Natural killer cell (primary cell): Measurements from ENCODE around the gene ERVFRD-1. TPM values are rescaled to one million over a fixed set of nuclear protein-coding genes. Genes with fewer than 3 reads are reported as not detected.

Source experiments
- ATAC-seq, 3 donors: fragments of 150-1000 bp in 2 of 3; fragments of 200-7000 bp in 1 of 3; cut with Tn5 transposase; 1 replicate in 1 of 3; 2 replicates in 2 of 3; pipeline ENCODE4 v1.10.0; 2021; ENCODE audit warnings: mild to moderate bottlenecking in 2 of 3, moderate library complexity in 2 of 3
- DNase-seq, 2 donors: peaks; one replicate each; pipeline versions ENCODE4 v3.0.0 to v3.0.0-alpha.2; 2013 to 2021; ENCODE audit warnings: mixed read lengths in 1 of 2
- H3K27ac ChIP-seq: one replicate; pipeline ENCODE4 v1.5.1; 2013; ENCODE audit warnings: mild to moderate bottlenecking, low read length
- H3K27me3 ChIP-seq: one replicate; pipeline ENCODE4 v1.6.1; 2013; ENCODE audit warnings: low read length; ENCODE audit not compliant: control insufficient read depth, insufficient read depth
- H3K36me3 ChIP-seq: one replicate; pipeline ENCODE4 v1.6.1; 2013; ENCODE audit warnings: low read length; ENCODE audit not compliant: control insufficient read depth, insufficient read depth
- H3K4me1 ChIP-seq: one replicate; pipeline ENCODE4 v1.6.1; 2013; ENCODE audit warnings: low read length; ENCODE audit not compliant: control insufficient read depth, insufficient read depth
- H3K4me3 ChIP-seq: one replicate; pipeline ENCODE4 v1.5.1; 2013; ENCODE audit warnings: low read length
- H3K9me3 ChIP-seq: one replicate; pipeline ENCODE4 v1.6.1; 2013; ENCODE audit warnings: low read length; ENCODE audit not compliant: control insufficient read depth, insufficient read depth
- H3K27ac Mint-ChIP-seq, 2 donors: one replicate each; pipeline ENCODE4 v1.8.0; 2022; ENCODE audit warnings: mild to moderate bottlenecking in 2 of 2, mixed read lengths in 2 of 2, moderate library complexity in 1 of 2
- H3K27me3 Mint-ChIP-seq, 2 donors: one replicate each; pipeline ENCODE4 v1.8.0; 2022; ENCODE audit warnings: low read depth in 2 of 2, mixed read lengths in 2 of 2
- H3K36me3 Mint-ChIP-seq: one replicate; pipeline ENCODE4 v1.8.0; 2022; ENCODE audit warnings: mixed read lengths
- H3K4me1 Mint-ChIP-seq, 2 donors: one replicate each; pipeline ENCODE4 v1.8.0; 2022; ENCODE audit warnings: mixed read lengths in 2 of 2
- H3K4me3 Mint-ChIP-seq: one replicate; pipeline ENCODE4 v1.8.0; 2022; ENCODE audit warnings: mild to moderate bottlenecking, moderate library complexity, mixed read lengths
- H3K9me3 Mint-ChIP-seq, 2 donors: one replicate each; pipeline ENCODE4 v1.8.0; 2022; ENCODE audit warnings: mixed read lengths in 2 of 2
- CTCF ChIP-seq: fragments of 200-600 bp; IDR thresholded peaks from one replicate; pipeline ENCODE4 v1.8.0; 2022; ENCODE audit warnings: antibody characterized with exemption
- WGBS: methylation state at CpG from one replicate; pipeline ENCODE4 v1.1.7; 2013; ENCODE audit warnings: missing lambda C conversion rate; ENCODE audit not compliant: insufficient coverage; 5-methylcytosine and 5-hydroxymethylcytosine counted together
- intact Hi-C: fragments of 100-400 bp; cut with micrococcal nuclease; formaldehyde crosslinking; loops from one replicate; pipeline ENCODE4 v1.14.2; 2022
- total RNA-seq, 4 donors: library from RNA; stranded (reverse); fragments of 120-200 nt in 1 of 4; gene quantifications; one replicate each; pipeline versions ENCODE4 v1.2.3 to v1.2.4, GENCODE V29; 2013 to 2022

ERVFRD-1 gene
- total RNA-seq, 3 donors from 2014 or later (not counting 1 experiment from before 2014, with no cell fraction given) = not detected

DNA sequence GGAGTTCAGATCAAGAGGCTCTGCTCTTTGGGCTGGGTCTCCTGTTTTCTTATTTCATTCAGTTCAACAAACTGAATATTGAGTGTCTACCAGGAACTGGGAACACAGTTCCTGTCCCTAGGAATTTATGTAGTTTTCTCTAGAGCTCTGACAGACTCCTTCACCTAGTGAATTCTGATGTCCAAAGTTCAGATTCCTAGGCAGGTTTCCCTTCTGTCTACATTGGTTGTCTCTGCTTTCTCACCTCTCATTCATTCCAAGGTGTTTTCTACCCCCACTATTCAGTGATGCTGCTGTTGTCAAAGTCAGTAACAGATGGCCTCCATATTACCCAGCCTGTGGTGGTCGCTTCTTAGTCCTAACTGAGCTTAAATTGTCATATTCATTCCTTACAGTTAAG is 13.5 kb downstream of the ERVFRD-1 start:
- H3K4me1 Mint-ChIP-seq = peaks cover 38 to 40% of the 10 kb centered on the region in 2 donors
- H3K27me3 Mint-ChIP-seq = no peaks in the 10 kb centered on the region
- ATAC-seq = no peak
- peaks cover 16% of the 10 kb centered on the region for H3K4me1 ChIP-seq
- 100% methylated on average over 1 of the region's 1 CpG for whole genome bisulfite sequencing
- H3K36me3 Mint-ChIP-seq = no peaks in the 10 kb centered on the region
- TF ChIP-seq CTCF = no peak
- no peaks in the 10 kb centered on the region for H3K9me3 Mint-ChIP-seq
- no peak for DNase-seq
- no peak overlapping the region for H3K4me3 Mint-ChIP-seq
- H3K27me3 ChIP-seq = no peaks in the 10 kb centered on the region
- H3K4me3 ChIP-seq = no peak overlapping the region
- no peaks in the 10 kb centered on the region for H3K36me3 ChIP-seq
- intact Hi-C loops = no loop called here
- peak overlapping the region in 1 of 2 donors; percentile 44 for H3K27ac Mint-ChIP-seq
- H3K27ac ChIP-seq = no peak overlapping the region
- no peaks in the 10 kb centered on the region for H3K9me3 ChIP-seq

DNA sequence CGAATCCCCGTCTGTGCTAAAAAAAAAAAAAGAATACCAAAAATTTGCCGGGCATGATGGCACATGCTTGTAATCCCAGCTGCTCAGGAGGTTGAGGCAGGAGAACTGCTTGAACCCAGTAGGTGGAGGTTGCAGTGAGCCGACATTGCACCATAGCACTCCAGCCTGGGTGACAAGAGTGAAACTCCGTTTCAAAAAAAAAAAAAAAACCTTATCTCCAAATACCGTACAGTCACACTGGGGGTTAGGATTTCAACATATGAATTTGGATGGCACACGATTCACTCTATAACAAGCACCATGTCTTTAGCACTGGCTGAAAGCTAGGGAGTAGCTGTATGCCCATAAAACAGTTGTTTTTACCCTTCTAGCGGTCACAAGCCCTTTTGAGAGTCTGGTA is 14.0 kb downstream of the ERVFRD-1 start:
- intact Hi-C loops = no loop called here
- ATAC-seq = no peak
- Histone ChIP-seq H3K4me1 (peaks cover 17% of the 10 kb centered on the region), H3K36me3 (no peaks in the 10 kb centered on the region), H3K9me3 (no peaks in the 10 kb centered on the region), H3K27ac (no peak overlapping the region), H3K27me3 (no peaks in the 10 kb centered on the region), H3K4me3 (no peak overlapping the region)
- no peaks in the 10 kb centered on the region for H3K36me3 Mint-ChIP-seq
- H3K4me1 Mint-ChIP-seq = peaks cover 38 to 40% of the 10 kb centered on the region in 2 donors
- TF ChIP-seq CTCF = no peak
- H3K9me3 Mint-ChIP-seq = no peaks in the 10 kb centered on the region
- H3K4me3 Mint-ChIP-seq = no peak overlapping the region
- no peak for DNase-seq
- no peaks in the 10 kb centered on the region for H3K27me3 Mint-ChIP-seq
- 97% methylated on average over 7 of the region's 8 CpGs for WGBS
- H3K27ac Mint-ChIP-seq = peak overlapping the region in 1 of 2 donors; percentile 44

DNA sequence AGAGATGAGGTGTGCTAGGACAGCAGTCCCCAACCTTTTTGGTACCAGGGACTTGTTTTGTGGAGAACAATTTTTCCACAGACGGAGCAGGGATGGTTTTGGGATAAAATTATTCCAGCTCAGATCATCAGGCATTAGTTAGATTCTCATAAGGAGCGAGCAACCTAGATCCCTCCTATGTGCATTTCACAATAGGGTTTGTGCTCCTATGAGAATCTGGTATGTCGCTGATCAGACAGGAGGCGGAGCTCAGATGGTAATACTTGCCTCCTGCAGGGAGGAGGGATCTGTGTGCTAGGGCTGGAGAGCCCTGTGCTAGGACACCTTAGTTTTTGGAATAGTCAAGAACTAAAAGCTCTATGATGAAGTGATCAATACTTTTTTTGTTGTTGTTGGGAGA is 15.4 kb downstream of the ERVFRD-1 start:
- Histone ChIP-seq H3K4me3 (no peak overlapping the region), H3K27me3 (no peaks in the 10 kb centered on the region), H3K4me1 (peaks cover 17% of the 10 kb centered on the region), H3K27ac (no peak overlapping the region), H3K36me3 (no peaks in the 10 kb centered on the region), H3K9me3 (no peaks in the 10 kb centered on the region)
- 89% methylated on average over 4 of the region's 4 CpGs for WGBS
- ATAC-seq (no peak), DNase-seq (peak in 1 of 2 donors; percentile 41)
- TF ChIP-seq CTCF = no peak
- intact Hi-C loops = no loop called here
- Mint-ChIP-seq H3K36me3 (no peaks in the 10 kb centered on the region), H3K4me3 (no peak overlapping the region), H3K9me3 (no peaks in the 10 kb centered on the region), H3K27me3 (no peaks in the 10 kb centered on the region), H3K4me1 (peaks cover 32 to 33% of the 10 kb centered on the region in 2 donors), H3K27ac (peak overlapping the region; percentile 6 to 21)

- Mint-ChIP-seq H3K4me3 (peak overlapping the region; percentile 99), H3K9me3 (no peaks in the 10 kb centered on the region), H3K27me3 (no peaks in the 10 kb centered on the region), H3K36me3 (no peaks in the 10 kb centered on the region), H3K4me1 (peaks cover 25 to 29% of the 10 kb centered on the region in 2 donors), H3K27ac (peak overlapping the region; percentile 94 to 96)
- H3K4me3 ChIP-seq = peak overlapping the region; percentile 98
- peak overlapping the region; percentile 99 for H3K27ac ChIP-seq
- peaks cover 17% of the 10 kb centered on the region for H3K4me1 ChIP-seq
- no peaks in the 10 kb centered on the region for H3K9me3 ChIP-seq
- DNase-seq (no peak), ATAC-seq (no peak)
- TF ChIP-seq CTCF = no peak
- intact Hi-C loops = loop anchor here (5.0 kb wide), 1 partner anchor 137 kb away; the partner anchor contains the start of gene NEDD9
- H3K36me3 ChIP-seq = no peaks in the 10 kb centered on the region
- 38% methylated on average over 4 of the region's 7 CpGs for WGBS
- no peaks in the 10 kb centered on the region for H3K27me3 ChIP-seq
Measured at GRCh38 chr6:11094941-11095340, 16.6 kb downstream of the ERVFRD-1 start.
